Prostate gland (tissue), 2 donors: ENCODE results near the gene SLC13A5.

ENCODE experiments used
- POLR2A ChIP-seq: fragments of 450-650 bp; IDR thresholded peaks from one replicate; pipeline ENCODE4 v1.6.1; 2016; ENCODE audit warnings: antibody characterized with exemption, mild to moderate bottlenecking
- POLR2AphosphoS5 ChIP-seq: sonication (generic); formaldehyde crosslinking; IDR thresholded peaks from one replicate; pipeline ENCODE4 v1.6.1; 2017; ENCODE audit warnings: antibody characterized with exemption
- TF ChIP-seq, protein P1 (sequence below), 4 experiments: fragments of 200-600 bp in 2 of 4; fragments of 450-650 bp in 2 of 4; sonication (generic) in 2 of 4; IDR thresholded peaks; 1 replicate in 3 of 4; 2 replicates in 1 of 4; pipeline ENCODE4 v1.5.1; 2016 to 2019; ENCODE audit warnings: antibody characterized with exemption in 4 of 4, mild to moderate bottlenecking in 2 of 4, moderate library complexity in 2 of 4

GRCh38 chr17:6669479-6670212 is 43.5 kb downstream of the SLC13A5 start:
- TF ChIP-seq, protein P1, sequence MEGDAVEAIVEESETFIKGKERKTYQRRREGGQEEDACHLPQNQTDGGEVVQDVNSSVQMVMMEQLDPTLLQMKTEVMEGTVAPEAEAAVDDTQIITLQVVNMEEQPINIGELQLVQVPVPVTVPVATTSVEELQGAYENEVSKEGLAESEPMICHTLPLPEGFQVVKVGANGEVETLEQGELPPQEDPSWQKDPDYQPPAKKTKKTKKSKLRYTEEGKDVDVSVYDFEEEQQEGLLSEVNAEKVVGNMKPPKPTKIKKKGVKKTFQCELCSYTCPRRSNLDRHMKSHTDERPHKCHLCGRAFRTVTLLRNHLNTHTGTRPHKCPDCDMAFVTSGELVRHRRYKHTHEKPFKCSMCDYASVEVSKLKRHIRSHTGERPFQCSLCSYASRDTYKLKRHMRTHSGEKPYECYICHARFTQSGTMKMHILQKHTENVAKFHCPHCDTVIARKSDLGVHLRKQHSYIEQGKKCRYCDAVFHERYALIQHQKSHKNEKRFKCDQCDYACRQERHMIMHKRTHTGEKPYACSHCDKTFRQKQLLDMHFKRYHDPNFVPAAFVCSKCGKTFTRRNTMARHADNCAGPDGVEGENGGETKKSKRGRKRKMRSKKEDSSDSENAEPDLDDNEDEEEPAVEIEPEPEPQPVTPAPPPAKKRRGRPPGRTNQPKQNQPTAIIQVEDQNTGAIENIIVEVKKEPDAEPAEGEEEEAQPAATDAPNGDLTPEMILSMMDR (IDR thresholded peaks at IDR 0.05): no peak
- TF ChIP-seq POLR2AphosphoS5: no peak
- no peak for TF ChIP-seq POLR2A
